Measurements from ENCODE around the gene DTNB. TPM values are rescaled to one million over a fixed set of nuclear protein-coding genes. Genes with fewer than 3 reads are reported as not detected.

The DTNB gene
- total and polyA plus RNA-seq, 2 of the 4 experiments (the other 2 are of a cell fraction): 3.8 to 5.3 TPM

DNA sequence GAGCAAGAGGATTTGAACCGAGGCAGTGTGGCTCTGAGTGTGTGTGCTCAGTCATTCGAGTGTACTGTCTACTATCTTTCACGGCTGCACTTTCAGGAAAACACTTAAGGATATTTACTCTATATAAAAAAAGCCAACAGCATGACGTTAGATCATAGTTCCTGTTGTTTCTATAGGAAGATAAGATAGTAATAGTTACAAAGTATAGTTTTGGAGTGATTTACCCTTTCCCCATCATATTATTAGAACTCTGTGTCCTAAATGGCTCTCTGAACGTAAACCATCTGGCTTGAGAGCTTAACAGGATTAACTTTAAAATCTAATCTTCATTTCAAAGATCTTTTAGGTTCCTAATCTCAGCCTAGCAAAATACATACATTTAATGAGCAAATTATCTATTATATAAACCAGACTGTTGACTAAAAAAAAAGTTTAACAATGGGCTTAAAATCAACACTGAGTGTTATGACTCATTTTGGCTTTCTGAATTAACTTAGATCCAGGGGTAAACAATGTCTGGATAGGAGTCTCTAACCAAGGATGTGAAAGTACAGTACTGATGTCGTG is 181.3 kb downstream of the DTNB start:
- H2AK5ac ChIP-seq (ENCODE audit: low read depth, low read length): no peak overlapping the region
- no peak overlapping the region; the same call in 1 of the 2 replicates for H3K18ac ChIP-seq (ENCODE audit: low read depth, low read length)
- ATAC-seq (ENCODE audit: low read depth) (peak; percentile 84), DNase-seq (peak; percentile 80)
- no peak overlapping the region for H2AFZ ChIP-seq (replicated peaks; ENCODE audit: low read length, poor library complexity)
- dilution Hi-C loops (cut with HindIII; ENCODE audit: low sequenced_read_pairs, unreplicated experiment) (no loop called here), in situ Hi-C loops (cut with MboI; ENCODE audit: low sequenced_read_pairs) (no loop called here), intact Hi-C loops (cut with micrococcal nuclease) (loop anchor here (2.0 kb wide), 1 partner anchor 25 kb away; no protein-coding TSS in a partner anchor)
- H2BK120ac ChIP-seq (ENCODE audit: low read depth, low read length): no peak overlapping the region
- no peaks in the 10 kb centered on the region for H3K9me3 ChIP-seq (ENCODE audit: control insufficient read depth, insufficient read depth, low read length)
- no TSS peak for BruUV-seq (replicated peaks)
- H4K8ac ChIP-seq (ENCODE audit: low read depth in 2 of 2, low read length in 2 of 2): no peak overlapping the region
- ChIA-PET CTCF (no interaction called here), POLR2A (ENCODE audit: unreplicated experiment) (no interaction called here)
- H3K14ac ChIP-seq (replicated peaks; ENCODE audit: low read depth, low read length): no peak overlapping the region
- no peak overlapping the region for H2BK15ac ChIP-seq (ENCODE audit: low read depth, low read length)
- H3K23ac ChIP-seq (ENCODE audit: low read depth, low read length): no peak overlapping the region
- peaks cover 4% of the 10 kb centered on the region; the same call in 1 of the 2 replicates for H3K4me1 ChIP-seq (ENCODE audit: control insufficient read depth, insufficient read depth, low read length)
- no peak overlapping the region for H2BK5ac ChIP-seq (ENCODE audit: low read depth, low read length, poor library complexity, severe bottlenecking)
- no peaks in the 10 kb centered on the region for H3K36me3 ChIP-seq (ENCODE audit: control insufficient read depth, insufficient read depth, low read length)
- no peaks in the 10 kb centered on the region for H3K27me3 ChIP-seq (ENCODE audit: control insufficient read depth, insufficient read depth, low read length)
- no peak for TF ChIP-seq CHD1 (IDR thresholded peaks at IDR 0.05; ENCODE audit: low read depth, low read length)
- peak; percentile 77 for TF ChIP-seq FOS (IDR thresholded peaks at IDR 0.05; ENCODE audit: low read depth, low read length)
- no peak overlapping the region for H3K27ac ChIP-seq (ENCODE audit: insufficient read depth, low read length)
- no CpG with 5 or more reads among the region's 6 CpGs for WGBS, 2 experiments (ENCODE audit: extremely low coverage in 2 of 2, insufficient read length in 1 of 2)
- no peak overlapping the region for H3K9ac ChIP-seq (ENCODE audit: low read depth, low read length)
- H3K4me2 ChIP-seq (ENCODE audit: low read depth, low read length): no peak overlapping the region
- no peak overlapping the region for H4K5ac ChIP-seq (ENCODE audit: low read depth, low read length)
- no peak overlapping the region for H4K91ac ChIP-seq (ENCODE audit: insufficient read depth, low read depth, low read length)
- H3K56ac ChIP-seq (ENCODE audit: extremely low read depth, insufficient read depth, low read length): no peak overlapping the region
- no peak overlapping the region for H2BK20ac ChIP-seq (ENCODE audit: low read depth, low read length)
- no peak overlapping the region for H3K4ac ChIP-seq (ENCODE audit: low read depth, low read length)
- H3K9me1 ChIP-seq (ENCODE audit: insufficient read depth, low read length): peaks cover 3% of the 10 kb centered on the region; the same call in 1 of the 2 replicates
- no peak overlapping the region for H3K4me3 ChIP-seq (ENCODE audit: insufficient read depth, low read depth, low read length)
- no peak overlapping the region for H2AK9ac ChIP-seq (replicated peaks; ENCODE audit: low read depth, low read length, poor library complexity)
- H3K79me1 ChIP-seq (ENCODE audit: low read depth in 1 of 2, low read length in 2 of 2): no peaks in the 10 kb centered on the region
- no peaks in the 10 kb centered on the region for H4K20me1 ChIP-seq (ENCODE audit: insufficient read depth, low read length)
